GM19238 (cell line): ENCODE measurements around the gene SNF8.

Experiments used
- DNase-seq: peaks from one replicate; pipeline ENCODE4 v3.0.0; 2011; ENCODE audit warnings: low spot score; ENCODE audit not compliant: insufficient read length

Gene SNF8

DNA sequence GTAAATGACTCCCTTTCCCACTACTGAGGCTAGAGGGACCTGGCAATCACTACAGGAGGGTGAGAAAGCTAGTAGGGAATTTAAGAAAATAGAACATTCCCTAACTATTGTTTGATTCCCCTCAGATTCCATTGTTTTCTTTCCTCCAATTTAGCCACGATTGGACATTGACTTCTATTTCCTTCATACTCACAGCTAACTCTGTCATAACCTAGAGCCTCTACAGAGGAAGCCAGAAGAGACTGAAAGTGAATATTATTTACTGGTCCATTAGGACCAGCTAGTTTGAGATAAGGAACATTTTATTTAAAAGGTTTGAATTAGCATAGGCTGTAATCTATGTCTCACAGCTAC is 14.9 kb downstream of the SNF8 start:
- no peak for DNase-seq

DNA sequence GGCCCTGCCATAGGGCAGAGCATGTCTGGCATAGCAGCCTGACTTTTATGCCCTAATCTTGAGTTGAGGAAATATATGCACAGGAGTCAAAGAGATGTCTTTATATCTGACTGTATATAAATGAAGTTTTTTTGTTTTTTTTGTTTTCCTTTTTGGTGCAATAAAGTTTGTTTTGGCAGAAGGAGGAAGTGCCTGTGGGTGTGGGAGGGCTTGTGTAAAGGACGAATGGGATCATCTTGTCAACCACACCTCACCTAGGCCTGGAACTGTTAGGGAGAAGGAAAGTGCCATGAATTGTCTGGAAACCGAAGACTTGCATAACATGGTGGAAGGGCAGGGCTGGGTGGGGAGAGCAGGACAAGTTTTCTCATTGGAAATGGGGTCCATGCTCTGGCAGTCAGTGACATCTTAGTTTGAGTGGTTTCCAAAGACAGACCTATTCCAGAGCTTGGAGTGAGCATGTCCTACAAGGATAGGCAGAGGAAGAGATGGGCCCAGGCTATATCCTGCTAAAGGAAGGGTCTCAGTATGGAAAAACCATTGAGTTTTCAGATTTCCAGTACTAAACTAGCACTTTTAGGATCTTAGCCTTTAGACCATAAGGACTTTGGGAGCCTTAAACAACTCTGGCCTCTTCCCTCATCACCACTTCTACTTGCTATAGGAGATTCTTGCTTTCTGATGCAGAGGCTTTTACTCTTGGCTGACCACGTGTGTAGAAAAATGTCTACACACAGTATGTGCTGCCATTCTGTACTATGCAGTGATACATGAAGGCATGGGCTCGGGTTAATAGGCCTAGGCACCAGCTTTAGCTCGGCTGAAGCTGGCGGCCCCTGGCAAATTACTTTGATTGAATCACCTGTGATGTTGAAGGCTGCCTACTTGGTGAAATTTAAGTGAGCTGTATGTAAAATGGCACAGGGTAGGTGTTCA is 15.5 kb downstream of the SNF8 start:
- no peak for DNase-seq

DNA sequence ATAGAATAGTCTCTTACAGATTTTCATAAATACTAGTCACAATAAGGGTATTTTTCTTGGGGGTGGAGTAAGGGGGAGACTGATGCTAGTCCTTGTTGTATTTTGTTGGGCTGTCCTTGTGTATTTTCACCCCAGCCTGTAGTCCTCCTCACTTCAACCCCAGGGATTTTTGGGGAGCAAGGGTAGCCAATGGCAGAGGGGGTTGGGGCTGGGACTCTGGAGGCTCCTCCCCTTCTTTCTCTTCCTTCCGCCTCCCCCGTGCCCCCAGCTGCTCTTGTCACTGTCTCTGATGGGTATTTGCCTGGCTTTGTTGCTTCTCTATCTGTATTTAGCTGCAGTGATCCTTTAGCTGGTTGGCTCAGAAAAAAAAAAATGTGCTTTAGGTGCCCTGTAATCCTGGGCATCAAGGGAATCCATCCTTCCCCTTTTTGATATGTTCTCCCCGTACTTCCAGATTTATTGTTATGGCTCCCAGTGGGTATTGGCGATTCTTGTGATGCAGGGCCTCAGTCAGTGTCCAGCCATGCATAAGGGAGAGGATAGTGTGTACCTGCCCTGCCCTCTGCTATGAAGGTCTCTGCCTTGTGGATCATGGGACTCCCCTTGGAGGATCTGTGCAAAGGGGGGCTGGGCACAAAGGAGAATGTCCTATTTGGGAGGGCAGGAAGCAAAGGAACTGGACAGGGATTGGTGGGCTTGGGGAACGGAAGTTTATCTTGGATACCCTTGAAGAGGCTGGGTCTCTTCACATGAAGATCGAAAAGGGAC is 16.5 kb downstream of the SNF8 start:
- no peak for DNase-seq

DNA sequence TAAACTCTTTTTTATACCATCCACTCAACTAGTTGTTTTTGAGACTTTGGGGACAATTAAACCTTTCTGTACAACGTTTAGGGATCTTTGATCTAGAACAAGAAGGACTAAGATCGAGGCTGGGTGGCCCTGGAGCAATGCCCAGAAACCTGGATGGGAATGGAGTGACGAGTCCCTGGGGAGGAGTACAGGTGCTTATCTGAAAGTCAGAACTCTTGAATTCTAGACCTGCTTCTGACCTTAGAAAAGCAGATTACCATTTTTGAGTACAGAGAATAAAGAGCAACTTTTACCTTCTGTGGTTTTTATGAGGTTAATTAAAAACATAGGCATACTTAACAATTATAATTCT is 18.7 kb downstream of the SNF8 start:
- DNase-seq = no peak

DNA sequence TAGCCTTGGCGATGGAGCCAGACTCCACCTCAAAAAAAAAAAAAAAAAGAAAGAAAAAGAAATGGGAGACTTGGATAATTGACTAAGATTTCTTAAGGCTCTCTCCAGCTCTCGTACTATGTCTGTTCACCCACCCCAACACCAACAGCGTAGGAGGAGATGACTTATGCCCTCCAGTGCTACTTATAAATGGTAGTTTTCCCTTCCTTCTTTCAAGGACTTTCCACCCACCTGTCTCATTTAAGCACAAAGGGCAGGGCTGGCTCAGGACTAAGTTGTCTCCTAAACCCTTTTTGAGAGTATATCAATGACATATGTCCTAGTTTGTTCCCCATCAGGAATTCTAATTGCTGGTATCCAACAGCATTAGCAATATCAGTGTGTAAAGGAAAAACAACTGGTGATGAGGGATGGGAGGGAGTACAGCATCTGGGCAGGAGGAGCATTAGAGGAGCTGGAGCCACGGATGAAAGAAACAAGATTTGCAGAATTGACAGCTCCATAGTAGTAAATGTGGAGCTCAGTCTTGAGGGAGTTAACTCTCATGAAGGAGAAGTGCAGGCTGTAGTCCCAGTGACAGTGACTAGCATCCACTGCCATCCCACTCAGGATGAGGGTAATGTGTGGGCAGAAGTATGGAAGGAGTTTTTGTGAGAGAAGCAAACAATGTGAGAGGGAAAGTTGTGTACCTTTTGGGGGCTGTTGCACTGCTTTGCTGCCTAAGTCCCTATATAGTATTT is 19.2 kb downstream of the SNF8 start:
- DNase-seq = no peak

DNA sequence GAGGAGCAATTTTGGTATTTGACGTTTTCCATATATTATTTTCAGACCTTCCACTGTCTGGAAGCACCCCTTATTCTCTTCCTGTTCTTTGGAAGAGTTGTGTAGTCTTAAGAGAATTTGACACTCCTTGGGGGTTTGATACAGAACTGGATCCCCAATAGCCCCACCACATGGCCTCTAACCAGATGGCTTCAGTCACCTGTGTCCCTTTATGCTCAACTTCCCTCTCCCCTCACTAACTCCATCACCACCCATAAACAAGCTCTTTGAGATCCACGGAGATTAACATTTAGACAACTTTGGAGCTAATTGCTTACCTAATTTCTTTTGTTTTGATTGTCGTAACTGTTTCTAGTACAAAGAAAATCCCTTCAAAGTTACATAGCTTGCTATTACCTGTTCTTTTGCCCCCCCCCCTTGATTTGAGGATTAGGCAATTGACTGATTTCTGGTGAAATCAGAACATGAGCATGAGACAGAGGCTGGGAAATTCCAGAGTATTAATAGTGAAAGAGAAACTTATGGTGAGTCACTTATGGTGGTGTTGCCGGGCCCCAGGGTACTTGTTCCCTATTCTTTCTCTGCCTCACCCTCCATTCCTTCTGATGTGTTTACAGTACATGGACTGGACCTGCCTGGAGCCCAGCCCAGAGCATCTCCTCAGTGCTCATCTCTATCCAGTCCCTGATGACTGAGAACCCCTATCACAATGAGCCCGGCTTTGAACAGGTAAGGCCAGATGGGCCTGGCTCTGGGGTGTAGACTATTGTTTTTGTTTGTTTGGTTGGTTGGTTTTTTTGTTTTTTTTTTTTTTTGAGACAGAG is 29.0 kb downstream of the SNF8 start:
- DNase-seq = peak; percentile 42

DNA sequence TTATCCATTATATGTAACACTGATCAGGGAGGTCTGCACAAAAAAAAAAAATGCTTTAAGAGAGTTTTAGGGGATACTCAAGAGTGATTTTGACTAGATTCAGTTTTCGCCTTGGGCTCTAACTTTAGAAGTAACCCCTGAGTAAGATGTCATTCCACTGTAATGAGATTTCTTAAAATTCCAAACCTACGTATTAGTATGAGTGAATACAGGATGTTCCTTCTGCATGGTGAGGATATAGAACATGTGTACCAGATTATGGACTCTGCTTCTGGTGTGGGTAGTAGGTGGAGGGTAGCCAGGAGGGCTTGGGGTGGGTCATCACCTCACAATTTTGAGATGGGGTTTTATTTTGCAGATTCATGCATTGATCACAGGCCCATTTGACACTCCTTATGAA is 32.2 kb downstream of the SNF8 start:
- no peak for DNase-seq

DNA sequence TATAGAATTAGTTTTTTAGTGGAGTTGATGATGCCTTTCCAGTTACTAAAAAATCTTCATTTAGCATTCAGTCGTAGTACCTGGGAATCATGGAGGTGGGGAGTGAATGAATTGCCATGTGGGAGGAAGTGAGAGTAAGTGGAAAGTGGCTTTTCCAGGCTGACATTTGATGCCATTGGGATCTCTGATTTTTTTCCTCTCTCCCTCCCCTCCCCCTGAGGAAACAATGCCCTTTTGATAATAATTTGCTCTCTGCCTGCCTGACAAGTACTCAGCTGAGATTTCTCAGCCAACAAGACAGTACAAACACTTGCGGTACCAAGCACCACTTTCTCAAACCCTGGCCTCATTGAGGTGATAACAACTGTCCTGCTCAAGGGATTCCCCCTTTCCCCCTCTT is 34.3 kb downstream of the SNF8 start:
- DNase-seq = no peak

DNA sequence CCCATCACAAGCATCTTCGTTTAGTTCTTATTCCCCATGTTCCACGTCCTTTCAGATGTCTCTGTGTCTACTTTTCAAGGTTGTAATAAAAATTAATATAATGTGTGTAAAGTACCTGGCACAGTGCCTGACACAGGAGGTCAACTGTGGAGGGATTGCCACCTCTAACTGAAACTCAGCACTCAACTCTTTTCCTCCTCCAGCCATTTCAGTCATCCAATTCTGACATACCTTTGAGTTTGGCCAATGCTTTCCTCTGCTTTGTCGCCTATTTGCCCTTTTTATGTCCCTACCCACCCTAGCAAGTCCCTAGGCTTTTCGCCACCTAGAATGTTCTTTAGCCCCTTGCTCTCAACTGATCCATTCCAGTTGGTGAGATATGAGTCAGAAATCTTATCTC is 34.9 kb downstream of the SNF8 start:
- no peak for DNase-seq

DNA sequence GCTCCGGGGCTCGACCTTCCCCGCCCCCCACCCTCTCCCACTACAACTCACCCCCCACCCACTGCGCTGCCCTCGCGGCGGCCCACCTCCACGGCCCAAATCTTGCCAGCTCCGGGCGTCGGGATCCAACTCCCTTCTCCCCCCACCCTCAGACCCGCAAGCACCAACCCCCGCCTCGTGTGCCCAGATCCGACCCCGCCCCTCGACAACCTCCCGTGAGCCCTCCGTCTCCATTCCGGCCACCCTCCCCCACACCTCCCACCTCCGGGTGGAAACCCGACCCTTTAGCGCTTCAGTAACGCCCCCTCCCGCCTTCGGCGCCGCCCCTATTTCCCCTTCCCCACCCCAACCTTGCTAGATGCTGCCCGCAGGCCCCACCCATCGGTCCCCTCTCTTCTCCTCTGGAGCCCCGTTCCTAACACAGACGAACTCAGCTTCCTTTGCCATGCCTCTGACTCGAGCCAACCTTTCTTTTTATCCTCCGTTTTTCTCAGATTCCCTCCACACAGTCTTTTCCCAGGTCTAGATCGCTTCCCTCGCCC is 35.7 kb downstream of the SNF8 start:
- DNase-seq = peak; percentile 85

DNA sequence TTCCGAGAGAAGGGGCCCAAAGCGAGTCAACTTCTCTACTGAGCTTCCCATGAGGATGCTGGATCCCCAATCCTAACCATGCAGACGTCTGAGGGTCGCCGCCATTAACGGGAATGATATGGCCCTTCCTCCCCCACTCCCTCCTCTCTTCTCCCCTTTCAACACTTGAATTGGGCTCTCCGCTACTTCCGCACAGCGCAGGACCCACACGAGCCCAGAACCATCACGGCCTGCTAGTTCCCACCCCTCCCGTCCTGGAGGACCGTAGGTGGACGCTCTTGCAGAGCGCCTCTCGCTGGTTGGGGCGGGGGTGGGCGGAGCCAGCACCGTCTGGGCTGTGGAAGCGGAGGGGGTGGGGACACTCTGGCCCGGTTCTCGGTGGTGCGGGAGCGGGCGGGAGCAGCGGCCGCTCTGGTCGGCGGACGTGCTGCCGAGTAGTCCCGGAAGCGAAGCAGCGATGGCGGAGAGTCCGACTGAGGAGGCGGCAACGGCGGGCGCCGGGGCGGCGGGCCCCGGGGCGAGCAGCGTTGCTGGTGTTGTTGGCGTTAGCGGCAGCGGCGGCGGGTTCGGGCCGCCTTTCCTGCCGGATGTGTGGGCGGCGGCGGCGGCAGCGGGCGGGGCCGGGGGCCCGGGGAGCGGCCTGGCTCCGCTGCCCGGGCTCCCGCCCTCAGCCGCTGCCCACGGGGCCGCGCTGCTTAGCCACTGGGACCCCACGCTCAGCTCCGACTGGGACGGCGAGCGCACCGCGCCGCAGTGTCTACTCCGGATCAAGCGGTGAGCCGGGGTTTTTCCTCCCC is 36.4 kb downstream of the SNF8 start, which contains the start of gene UBE2Z:
Gene UBE2Z, plus strand, starts transcription at position 361 of the 797 bp plus-strand sequence. Its CDS starts 97 bp downstream, at position 458.
- peak; percentile 99 for DNase-seq

DNA sequence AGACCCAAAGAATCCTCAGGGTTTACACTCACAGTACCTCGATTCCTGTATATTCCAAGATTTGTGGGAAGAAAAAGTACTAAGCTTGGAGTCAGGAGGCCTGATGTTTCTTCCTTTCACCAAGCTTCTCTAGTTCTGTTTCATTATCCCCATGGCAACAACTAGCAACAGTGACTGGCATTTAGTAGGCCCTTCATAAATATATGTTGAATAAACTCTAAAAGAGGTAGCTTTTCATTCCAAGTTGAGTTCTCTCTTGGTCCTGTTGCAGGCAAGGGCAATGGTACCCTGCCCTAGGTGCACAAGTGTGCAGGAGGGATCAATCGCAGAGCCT is 37.0 kb downstream of the SNF8 start:
- DNase-seq = no peak

DNA sequence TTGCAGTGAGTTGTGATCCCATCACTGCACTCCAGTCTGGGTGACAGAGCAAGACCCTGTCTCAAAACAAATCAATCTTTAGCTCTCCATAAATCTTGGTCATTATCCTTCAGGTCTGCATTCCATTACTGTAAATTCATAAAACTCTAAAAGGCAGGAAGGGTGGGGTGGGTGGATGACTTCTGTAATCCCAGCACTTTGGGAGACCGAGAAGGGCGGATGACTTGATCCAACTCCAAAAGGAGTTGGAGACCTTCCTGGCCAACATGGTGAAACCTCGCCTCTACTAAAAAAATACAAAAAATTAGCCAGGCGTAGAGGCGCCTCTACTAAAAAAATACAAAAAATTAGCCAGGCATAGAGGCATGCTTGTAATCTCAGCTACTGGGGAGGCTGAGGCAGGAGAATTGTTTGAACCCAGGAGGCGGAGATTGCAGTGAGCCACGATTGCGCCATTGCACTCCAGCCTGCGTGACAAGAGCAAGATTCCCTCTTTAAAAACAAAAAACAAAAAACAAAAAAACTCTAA is 38.6 kb downstream of the SNF8 start:
- no peak for DNase-seq

DNA sequence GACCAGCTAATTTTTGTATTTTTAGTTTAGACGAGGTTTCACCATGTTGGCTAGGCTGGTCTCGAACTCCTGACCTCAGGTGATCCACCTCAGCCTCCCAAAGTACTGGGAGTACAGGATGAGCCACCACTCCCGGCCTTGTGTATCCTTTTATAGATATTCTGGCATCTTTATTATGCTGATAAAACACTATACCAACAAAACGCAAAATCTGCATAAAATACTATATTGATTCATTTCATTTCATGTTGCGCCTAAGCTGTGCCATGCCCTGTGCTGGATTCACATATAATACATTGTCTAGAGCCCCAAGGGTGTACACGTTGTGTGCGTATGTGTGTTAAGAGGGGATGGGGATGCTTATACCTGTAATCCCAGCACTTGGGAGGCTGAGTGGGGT is 40.2 kb downstream of the SNF8 start:
- no peak for DNase-seq

DNA sequence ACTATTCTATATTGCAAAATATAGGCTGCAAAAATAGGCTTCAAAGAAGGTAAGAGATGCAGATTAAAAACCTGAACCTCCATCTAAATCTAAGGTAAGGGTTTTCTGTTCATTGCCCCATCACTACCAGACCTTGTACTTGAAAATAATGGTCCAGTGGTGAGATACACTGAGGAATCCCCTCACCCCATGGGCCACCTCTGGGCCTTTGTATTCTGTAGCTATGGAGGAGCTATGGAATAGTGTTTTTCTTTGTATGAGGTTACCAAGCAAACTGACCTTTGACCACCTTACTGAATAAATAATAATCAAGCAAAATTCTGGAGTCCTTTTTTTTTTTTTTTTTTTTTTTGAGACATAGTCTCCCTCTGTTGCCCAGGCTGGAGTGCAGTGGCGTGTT is 41.2 kb downstream of the SNF8 start:
- DNase-seq = no peak

DNA sequence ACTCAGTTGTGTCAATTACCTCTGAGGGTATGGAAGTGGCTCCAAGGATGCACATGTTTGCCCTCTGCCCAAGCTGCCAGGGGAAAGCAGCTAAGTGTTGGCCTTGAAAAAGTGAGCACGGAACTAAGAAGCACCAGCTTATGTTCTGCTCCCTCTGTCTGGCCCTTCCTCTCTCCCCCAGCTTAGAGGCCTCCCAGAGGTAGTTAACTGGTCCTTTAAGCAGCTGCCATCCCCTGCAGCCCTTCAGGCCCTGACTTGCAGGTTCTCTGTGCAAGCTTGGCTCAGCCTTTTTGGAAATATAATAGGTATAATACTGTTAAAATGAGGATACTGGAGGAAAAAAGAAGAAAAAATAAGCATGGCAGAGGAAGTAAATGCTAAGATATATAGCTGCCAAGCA is 43.4 kb downstream of the SNF8 start:
- no peak for DNase-seq

DNA sequence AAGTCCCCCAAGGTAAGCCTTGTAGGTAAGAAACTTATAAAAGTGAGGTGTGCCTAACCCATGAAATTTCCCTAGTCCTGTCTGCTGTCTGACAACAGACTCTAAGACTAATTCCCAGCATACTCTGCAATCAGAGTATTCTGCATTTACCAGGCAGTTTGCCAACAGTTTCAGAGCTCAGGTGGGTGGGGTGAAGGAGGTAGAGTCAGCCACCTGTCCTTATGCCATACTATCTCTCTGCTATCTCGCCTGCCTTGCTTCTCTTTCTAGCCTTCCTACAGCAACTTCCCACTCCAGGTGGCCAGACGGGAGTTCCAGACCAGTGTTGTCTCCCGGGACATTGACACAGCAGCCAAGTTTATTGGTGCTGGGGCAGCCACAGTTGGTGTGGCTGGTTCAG is 49.8 kb downstream of the SNF8 start:
- DNase-seq = no peak

DNA sequence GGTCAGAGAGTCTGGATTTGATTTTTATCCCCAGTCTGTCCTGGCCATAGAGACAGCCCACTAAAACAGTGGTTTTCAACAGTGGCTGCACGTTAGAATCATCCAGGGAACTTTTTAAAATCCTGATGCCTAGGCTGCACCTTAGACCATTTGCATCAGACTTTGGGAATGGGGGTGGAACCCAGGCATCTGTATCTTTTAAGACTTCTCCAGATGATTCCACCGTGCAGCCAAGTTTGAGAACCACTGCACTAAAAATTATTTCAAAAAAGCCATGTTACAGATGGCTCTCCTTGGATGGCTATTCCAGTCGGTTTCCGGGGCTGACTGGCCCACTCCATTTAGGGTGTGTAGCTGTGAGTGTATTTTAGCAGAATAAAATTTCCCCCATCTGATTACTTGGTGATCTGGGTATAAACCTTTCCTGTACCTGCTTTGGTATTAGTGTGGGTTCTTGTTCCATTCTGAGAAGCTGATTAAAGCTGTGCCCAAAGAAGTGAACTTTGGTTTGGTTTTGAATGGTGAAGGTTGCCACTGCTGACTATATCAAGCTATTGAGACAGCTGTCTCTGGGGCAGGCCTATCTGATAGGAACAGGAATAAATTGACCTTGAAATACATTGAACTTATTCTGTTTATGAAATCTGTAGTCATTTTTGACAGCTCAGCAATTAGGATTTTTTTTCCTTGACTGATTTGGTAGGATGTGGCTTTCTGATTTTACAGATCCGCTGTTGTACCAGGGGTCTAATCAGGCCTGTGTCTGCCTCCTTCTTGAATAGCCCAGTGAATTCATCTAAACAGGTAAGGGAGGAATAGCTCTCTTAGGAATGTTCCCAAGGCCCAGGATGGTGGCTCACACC is 50.8 kb downstream of the SNF8 start:
- DNase-seq = no peak
